Fibroblast of mammary gland (primary cell): ENCODE data around the gene ZNF701.
"Not testable (repeated sequence)": the region's sequence is repeated elsewhere in the genome, so short reads cannot be mapped to it uniquely, and the experiment has no call there.

Experiments
- DNase-seq: peaks from one replicate; pipeline ENCODE4 v3.0.0-alpha.2; 2010; ENCODE audit warnings: low read depth
- H3K4me3 ChIP-seq: 2 replicates; pipeline ENCODE4 v1.5.1; 2011; ENCODE audit warnings: low read depth, mild to moderate bottlenecking, low read length, moderate library complexity; ENCODE audit not compliant: control insufficient read depth
- TF ChIP-seq, protein P1 (sequence below): conservative IDR thresholded peaks from 2 replicates; pipeline ENCODE4 v1.5.1; 2011; ENCODE audit warnings: low read depth, low read length, inconsistent platforms; ENCODE audit not compliant: control insufficient read depth, insufficient read depth

Gene ZNF701

DNA sequence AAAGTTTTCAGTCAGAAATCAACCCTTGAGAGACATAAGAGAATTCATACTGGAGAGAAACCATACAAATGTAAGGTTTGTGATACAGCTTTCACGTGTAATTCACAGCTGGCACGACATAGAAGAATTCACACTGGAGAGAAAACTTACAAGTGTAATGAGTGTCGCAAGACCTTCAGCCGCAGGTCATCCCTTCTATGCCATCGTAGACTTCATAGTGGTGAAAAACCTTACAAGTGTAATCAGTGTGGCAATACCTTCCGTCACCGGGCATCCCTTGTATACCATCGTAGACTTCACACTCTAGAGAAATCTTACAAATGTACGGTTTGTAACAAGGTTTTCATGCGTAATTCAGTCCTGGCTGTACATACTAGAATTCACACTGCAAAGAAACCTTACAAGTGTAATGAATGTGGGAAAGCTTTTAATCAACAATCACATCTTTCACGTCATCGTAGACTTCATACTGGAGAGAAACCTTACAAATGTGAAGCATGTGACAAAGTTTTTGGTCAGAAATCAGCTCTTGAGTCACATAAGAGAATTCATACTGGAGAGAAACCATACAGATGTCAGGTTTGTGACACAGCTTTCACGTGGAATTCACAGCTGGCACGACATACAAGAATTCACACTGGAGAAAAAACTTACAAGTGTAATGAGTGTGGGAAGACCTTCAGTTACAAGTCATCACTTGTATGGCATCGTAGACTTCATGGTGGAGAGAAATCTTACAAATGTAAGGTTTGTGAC lies 15.7 kb upstream of the ZNF701 start:
- no peak overlapping the region for H3K4me3 ChIP-seq
- TF ChIP-seq, protein P1, sequence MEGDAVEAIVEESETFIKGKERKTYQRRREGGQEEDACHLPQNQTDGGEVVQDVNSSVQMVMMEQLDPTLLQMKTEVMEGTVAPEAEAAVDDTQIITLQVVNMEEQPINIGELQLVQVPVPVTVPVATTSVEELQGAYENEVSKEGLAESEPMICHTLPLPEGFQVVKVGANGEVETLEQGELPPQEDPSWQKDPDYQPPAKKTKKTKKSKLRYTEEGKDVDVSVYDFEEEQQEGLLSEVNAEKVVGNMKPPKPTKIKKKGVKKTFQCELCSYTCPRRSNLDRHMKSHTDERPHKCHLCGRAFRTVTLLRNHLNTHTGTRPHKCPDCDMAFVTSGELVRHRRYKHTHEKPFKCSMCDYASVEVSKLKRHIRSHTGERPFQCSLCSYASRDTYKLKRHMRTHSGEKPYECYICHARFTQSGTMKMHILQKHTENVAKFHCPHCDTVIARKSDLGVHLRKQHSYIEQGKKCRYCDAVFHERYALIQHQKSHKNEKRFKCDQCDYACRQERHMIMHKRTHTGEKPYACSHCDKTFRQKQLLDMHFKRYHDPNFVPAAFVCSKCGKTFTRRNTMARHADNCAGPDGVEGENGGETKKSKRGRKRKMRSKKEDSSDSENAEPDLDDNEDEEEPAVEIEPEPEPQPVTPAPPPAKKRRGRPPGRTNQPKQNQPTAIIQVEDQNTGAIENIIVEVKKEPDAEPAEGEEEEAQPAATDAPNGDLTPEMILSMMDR: no peak
- no peak for DNase-seq

DNA sequence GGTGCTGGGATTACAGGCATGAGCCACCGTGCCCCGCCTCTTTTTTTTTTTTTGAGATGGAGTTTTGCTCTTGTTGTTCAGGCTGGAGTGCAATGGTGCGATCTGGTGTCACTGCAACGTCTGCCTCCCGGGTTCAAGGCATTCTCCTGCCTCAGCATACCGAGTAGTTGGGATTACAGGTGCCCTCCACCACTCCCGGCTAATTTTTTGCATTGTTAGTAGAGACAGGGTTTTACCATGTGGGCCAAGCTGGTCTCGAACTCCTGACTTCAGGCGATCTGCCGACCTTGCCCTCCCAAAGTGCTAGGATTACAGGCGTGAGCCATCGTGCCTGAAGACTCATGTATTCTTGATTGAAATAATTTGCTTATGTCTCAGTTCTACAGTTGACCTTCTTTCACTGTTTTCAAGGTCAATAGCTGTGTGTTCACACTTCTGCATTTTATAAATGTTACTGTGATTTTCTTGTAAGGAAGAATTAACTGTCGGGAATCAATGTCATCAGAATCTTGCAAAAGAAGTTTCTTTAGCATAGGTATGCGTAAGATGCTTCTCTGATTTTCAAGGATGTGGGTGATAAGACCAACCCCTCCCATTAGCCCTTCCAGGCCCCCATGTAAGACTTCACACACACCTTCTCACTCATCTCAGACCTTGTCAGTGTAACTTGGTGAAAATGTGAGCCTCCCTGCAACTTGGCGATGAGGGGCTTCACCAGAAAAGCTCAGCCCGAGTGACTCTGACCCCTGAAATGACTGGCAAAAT lies 12.7 kb upstream of the ZNF701 start:
- TF ChIP-seq, protein P1: no peak
- no peak overlapping the region for H3K4me3 ChIP-seq
- no peak for DNase-seq

DNA sequence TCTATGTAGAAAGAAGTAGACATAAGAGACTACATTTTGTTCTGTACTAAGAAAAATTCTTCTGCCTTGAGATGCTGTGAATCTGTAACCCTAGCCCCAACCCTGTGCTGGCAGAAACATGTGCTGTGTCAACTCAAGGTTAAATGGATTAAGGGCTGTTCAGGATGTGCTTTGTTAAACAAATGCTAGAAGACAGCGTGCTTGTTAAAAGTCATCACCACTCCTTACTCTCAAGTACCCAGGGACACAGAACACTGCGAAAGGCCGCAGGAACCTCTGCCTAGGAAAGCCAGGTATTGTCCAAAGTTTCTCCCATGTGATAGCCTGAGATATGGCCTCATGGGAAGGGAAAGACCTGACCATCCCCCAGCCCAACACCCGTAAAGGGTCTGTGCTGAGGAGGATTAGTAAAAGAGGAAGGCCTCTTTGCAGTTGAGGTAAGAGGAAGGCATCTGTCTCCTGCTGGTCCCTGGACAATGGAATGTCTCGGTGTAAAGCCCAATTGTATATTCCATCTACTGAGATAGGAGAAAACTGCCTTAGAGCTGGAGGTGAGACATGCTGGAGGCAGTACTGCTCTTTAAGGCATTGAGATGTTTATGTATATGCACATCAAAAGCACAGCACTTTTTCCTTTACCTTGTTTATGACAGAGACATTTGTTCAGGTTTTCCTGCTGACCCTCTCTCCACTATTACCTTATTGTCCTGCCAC lies 11.2 kb upstream of the ZNF701 start:
- not testable (repeated sequence) for H3K4me3 ChIP-seq

DNA sequence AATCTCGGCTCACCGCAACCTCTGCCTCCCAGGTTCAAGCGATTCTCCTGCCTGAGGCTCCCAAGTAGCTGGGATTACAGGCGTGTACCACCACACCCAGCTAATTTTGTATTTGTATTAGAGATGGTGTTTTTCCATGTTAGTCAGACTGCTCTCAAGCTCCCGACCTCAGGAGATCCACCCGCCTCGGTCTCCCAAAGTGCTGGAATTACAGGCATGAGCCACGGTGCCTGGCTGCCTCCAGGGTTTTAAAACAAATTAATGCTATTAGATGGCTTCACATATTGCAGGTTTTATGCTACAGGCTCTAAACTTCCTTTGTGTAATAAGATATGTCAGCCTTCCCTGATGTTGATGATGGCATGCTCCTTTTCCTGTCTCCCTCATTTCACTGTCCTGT lies 8.5 kb upstream of the ZNF701 start:
- DNase-seq, H3K4me3 ChIP-seq: not testable (repeated sequence)

More for the DNA sequence above, 11.2 kb upstream of the ZNF701 start:
- not testable (repeated sequence) for DNase-seq

DNA sequence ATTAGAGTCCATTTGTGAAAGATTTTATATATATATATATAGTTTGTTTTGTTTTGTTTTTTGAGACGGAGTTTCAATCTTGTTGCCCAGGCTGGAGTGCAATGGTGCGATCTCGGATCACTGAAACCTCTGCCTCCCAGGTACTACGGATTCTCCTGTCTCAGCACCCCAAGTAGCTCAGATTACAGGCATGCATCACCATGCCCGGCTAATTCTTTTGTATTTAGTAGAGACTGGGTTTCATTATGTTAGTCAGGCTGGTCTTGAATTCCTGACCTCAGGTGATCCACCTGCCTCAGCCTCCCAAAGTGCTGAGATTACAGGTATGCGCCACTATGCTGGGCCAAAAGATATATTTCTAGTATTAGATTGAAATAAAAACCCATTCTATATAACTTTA lies 4.0 kb upstream of the ZNF701 start:
- no peak for DNase-seq
- no peak overlapping the region for H3K4me3 ChIP-seq
- TF ChIP-seq, protein P1: no peak

DNA sequence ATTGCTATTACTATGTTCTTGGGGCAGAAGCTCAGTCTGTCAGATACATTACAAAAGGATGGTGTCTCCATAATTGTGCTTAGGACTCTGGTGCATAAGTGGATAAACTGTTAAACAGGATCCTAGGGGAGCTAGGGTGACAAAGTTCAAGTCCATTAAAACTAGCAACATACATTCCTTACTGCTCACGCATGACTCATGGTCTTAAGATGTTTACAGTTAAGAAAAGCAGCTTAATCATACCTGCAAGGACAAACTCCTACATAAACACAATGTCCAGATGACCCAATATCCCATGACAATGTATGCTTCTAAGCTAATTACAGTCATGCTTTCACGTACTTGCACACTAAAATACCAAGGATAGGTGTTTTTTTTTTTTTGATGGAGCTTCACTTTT lies 3.5 kb upstream of the ZNF701 start:
- no peak overlapping the region for H3K4me3 ChIP-seq
- peak; percentile 89 for DNase-seq
- TF ChIP-seq, protein P1: no peak

DNA sequence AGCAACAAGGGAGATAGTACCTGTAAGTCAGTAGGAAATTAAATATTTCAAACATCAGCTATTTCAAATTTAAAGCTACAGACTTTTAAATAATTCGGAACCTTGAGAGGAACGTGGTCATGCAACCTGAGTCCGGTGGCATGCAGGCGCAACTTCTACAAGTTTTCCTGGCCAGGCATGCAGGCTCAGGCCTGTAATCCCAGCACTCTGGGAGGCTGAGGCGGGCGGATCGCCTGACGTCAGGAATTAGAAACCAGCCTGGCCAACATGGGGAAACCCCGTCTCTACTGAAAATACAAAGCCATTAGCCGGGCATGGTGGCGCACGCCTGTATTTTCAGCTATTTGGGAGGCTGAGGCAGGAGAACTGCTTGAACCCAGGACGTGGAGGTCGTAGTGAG lies 2.2 kb upstream of the ZNF701 start:
- no peak overlapping the region for H3K4me3 ChIP-seq
- DNase-seq: no peak
- TF ChIP-seq, protein P1: no peak

DNA sequence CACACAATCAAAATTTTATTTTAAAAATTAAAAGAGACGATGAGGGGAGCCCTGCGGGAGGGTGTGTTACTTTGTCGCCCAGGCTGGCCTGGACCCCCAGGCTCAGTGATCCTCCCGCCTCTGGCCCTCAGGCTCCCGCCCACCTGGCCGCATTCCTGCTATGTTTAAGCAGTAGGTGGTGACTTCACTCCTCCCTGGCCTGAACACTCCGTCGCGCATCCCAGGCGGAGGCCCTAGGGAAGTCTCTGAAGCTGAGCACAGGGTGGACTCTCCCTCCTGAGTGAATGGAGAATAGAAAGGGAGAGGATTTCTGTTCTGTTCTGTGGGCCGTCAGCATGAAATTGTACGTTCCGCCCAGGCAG lies 468 bp upstream of the ZNF701 start:
- peak; percentile 32 for DNase-seq
- H3K4me3 ChIP-seq: peak overlapping the region; percentile 96
